ENCODE measurements around the gene ITGA2.

- TF ChIP-seq CTCF (IDR thresholded peaks at IDR 0.05 in 4 of 5, conservative IDR thresholded peaks at IDR 0.05 in 1 of 5): no peak
- TF ChIP-seq POLR2A (IDR thresholded peaks at IDR 0.05): no peak
Observed at GRCh38 chr5:52997424-52997823, 8.3 kb downstream of the ITGA2 start.
